SK-N-SH treated with all-trans-retinoic acid at 6 μM for 48 hours (cell line): ENCODE data around the gene SCN2A.

Source experiments
- ATAC-seq: fragments of 200-7000 bp; cut with Tn5 transposase; 3 replicates; pipeline ENCODE4 v1.9.1; 2020; ENCODE audit warnings: mild to moderate bottlenecking, moderate library complexity
- ARNTL ChIP-seq: fragments of 450-650 bp; formaldehyde crosslinking; IDR thresholded peaks from 2 replicates; pipeline ENCODE4 v1.5.0; 2020; ENCODE audit warnings: low read depth, mild to moderate bottlenecking, moderate library complexity, borderline replicate concordance
- BACH2 ChIP-seq: fragments of 250-450 bp; sonication (Bioruptor Pico); IDR thresholded peaks from 2 replicates; pipeline ENCODE4 v1.9.0; 2021; ENCODE audit warnings: mild to moderate bottlenecking, borderline replicate concordance
- CREB5 ChIP-seq: fragments of 250-450 bp; sonication (Bioruptor Pico); IDR thresholded peaks from 2 replicates; pipeline ENCODE4 v1.5.1; 2020; ENCODE audit warnings: low read depth, mild to moderate bottlenecking, moderate library complexity
- CSDC2 ChIP-seq: fragments of 250-450 bp; sonication (Bioruptor Pico); IDR thresholded peaks from 2 replicates; pipeline ENCODE4 v1.5.0; 2020; ENCODE audit warnings: mild to moderate bottlenecking, moderate library complexity
- CSRNP3 ChIP-seq: fragments of 250-450 bp; sonication (Bioruptor Pico); IDR thresholded peaks from 2 replicates; pipeline ENCODE4 v1.5.1; 2021; ENCODE audit warnings: mild to moderate bottlenecking, moderate library complexity
- ESRRG ChIP-seq: fragments of 250-450 bp; sonication (Bioruptor Pico); IDR thresholded peaks from 2 replicates; pipeline ENCODE4 v1.6.1; 2021; ENCODE audit warnings: mild to moderate bottlenecking
- GLIS3 ChIP-seq: fragments of 250-450 bp; sonication (Bioruptor Pico); IDR thresholded peaks from 2 replicates; pipeline ENCODE4 v1.5.0; 2020; ENCODE audit warnings: mild to moderate bottlenecking, moderate library complexity
- ISL1 ChIP-seq: fragments of 250-450 bp; sonication (Bioruptor Pico); IDR thresholded peaks from 2 replicates; pipeline ENCODE4 v2.1.2; 2022; ENCODE audit warnings: mild to moderate bottlenecking, moderate library complexity
- OSR1 ChIP-seq: fragments of 250-450 bp; sonication (Bioruptor Pico); IDR thresholded peaks from 2 replicates; pipeline ENCODE4 v1.8.0; 2022; ENCODE audit warnings: moderate library complexity, mild to moderate bottlenecking, inconsistent platforms
- PATZ1 ChIP-seq: fragments of 250-450 bp; sonication (Bioruptor Pico); IDR thresholded peaks from 2 replicates; pipeline ENCODE4 v1.8.0; 2020; ENCODE audit warnings: mild to moderate bottlenecking, moderate library complexity, borderline replicate concordance
- POU6F1 ChIP-seq: fragments of 250-450 bp; sonication (Bioruptor Pico); IDR thresholded peaks from 2 replicates; pipeline ENCODE4 v1.8.0; 2021; ENCODE audit warnings: low read depth, mild to moderate bottlenecking, moderate library complexity, borderline replicate concordance
- PPARA ChIP-seq: fragments of 250-450 bp; sonication (Bioruptor Pico); IDR thresholded peaks from 2 replicates; pipeline ENCODE4 v1.5.0; 2020; ENCODE audit warnings: mild to moderate bottlenecking, borderline replicate concordance
- RARB ChIP-seq: fragments of 250-450 bp; sonication (Bioruptor Pico); IDR thresholded peaks from 2 replicates; pipeline ENCODE4 v1.8.0; 2021; ENCODE audit warnings: mild to moderate bottlenecking, moderate library complexity
- SNAI2 ChIP-seq: fragments of 250-450 bp; sonication (Bioruptor Pico); IDR thresholded peaks from 2 replicates; pipeline ENCODE4 v1.5.0; 2020; ENCODE audit warnings: mild to moderate bottlenecking, moderate library complexity
- TCF4 ChIP-seq: fragments of 250-450 bp; sonication (Bioruptor Pico); IDR thresholded peaks from 2 replicates; pipeline ENCODE4 v1.8.0; 2021; ENCODE audit warnings: mild to moderate bottlenecking, moderate library complexity, borderline replicate concordance
- TOX ChIP-seq: fragments of 250-450 bp; sonication (Bioruptor Pico); IDR thresholded peaks from 2 replicates; pipeline ENCODE4 v1.8.0; 2021; ENCODE audit warnings: mild to moderate bottlenecking, moderate library complexity, borderline replicate concordance
- TSHZ2 ChIP-seq: fragments of 250-450 bp; sonication (Bioruptor Pico); IDR thresholded peaks from 2 replicates; pipeline ENCODE4 v1.5.0; 2020; ENCODE audit warnings: mild to moderate bottlenecking, moderate library complexity
- ZC3H10 ChIP-seq: fragments of 250-450 bp; sonication (Bioruptor Pico); IDR thresholded peaks from 2 replicates; pipeline ENCODE4 v1.5.1; 2021; ENCODE audit warnings: mild to moderate bottlenecking, moderate library complexity
- ZNF565 ChIP-seq: fragments of 450-650 bp; formaldehyde crosslinking; conservative IDR thresholded peaks from 2 replicates; pipeline ENCODE4 v1.5.0; 2020; ENCODE audit warnings: low read depth, mild to moderate bottlenecking, moderate library complexity
- ZNF70 ChIP-seq: fragments of 450-650 bp; formaldehyde crosslinking; IDR thresholded peaks from 2 replicates; pipeline ENCODE4 v1.5.0; 2020; ENCODE audit warnings: mild to moderate bottlenecking, moderate library complexity
- ZNF8 ChIP-seq: fragments of 450-650 bp; formaldehyde crosslinking; IDR thresholded peaks from 2 replicates; pipeline ENCODE4 v1.5.0; 2020; ENCODE audit warnings: mild to moderate bottlenecking, moderate library complexity

SCN2A gene

GRCh38 chr2:165239856-165240515 lies 772 bp downstream of the SCN2A start:
- no peak; the same call in 2 of the 3 replicates for ATAC-seq
- TF ChIP-seq CSDC2 (CRISPR knock-in tag) (no peak), CSRNP3 (CRISPR knock-in tag) (no peak), CREB5 (CRISPR knock-in tag) (no peak), ARNTL (CRISPR knock-in tag) (no peak), ZNF8 (CRISPR knock-in tag) (no peak), RARB (CRISPR knock-in tag) (no peak), BACH2 (CRISPR knock-in tag) (no peak), GLIS3 (no peak), TOX (CRISPR knock-in tag) (no peak), PPARA (CRISPR knock-in tag) (no peak), ISL1 (CRISPR knock-in tag) (no peak), ZNF70 (no peak), ZNF565 (CRISPR knock-in tag) (no peak), TCF4 (no peak), SNAI2 (no peak), POU6F1 (CRISPR knock-in tag) (no peak), TSHZ2 (CRISPR knock-in tag) (no peak), ZC3H10 (CRISPR knock-in tag) (no peak), ESRRG (CRISPR knock-in tag) (no peak), PATZ1 (CRISPR knock-in tag) (no peak)

- TF ChIP-seq ZNF8 (CRISPR knock-in tag) (no peak), ZNF70 (no peak), OSR1 (CRISPR knock-in tag) (no peak), BACH2 (CRISPR knock-in tag) (no peak), SNAI2 (no peak), GLIS3 (no peak), CSRNP3 (CRISPR knock-in tag) (no peak)
- ATAC-seq: no peak
Observed at GRCh38 chr2:165240916-165241315, 1.7 kb downstream of the SCN2A start.
